Muscle of arm (tissue), 14 donors: ENCODE data around the gene GLRA3. TPM values are rescaled to one million over a fixed set of nuclear protein-coding genes. Genes with fewer than 3 reads are reported as not detected.
"Not testable (repeated sequence)": the region's sequence is repeated elsewhere in the genome, so short reads cannot be mapped to it uniquely, and the experiment has no call there.

Experiments
- DNase-seq: peaks from one replicate; pipeline ENCODE4 v3.0.0-alpha.2; 2013
- long read RNA-seq, 11 donors: transcript quantifications; one replicate each; lab custom pipeline, GENCODE V29; 2026
- polyA plus RNA-seq, 12 donors: library from polyadenylated mRNA; unstranded; fragments of 120-200 nt; gene quantifications; one replicate each; pipeline ENCODE4 v1.2.1, GENCODE V29; 2013; ENCODE audit not compliant: insufficient read length in 12 of 12

GLRA3 gene
- polyA plus RNA-seq = under 1 TPM in 2 of 12 donors, not detected in 10; 0.03 to 0.22 TPM
- long read RNA-seq, donor 1 = 0 reads
- long read RNA-seq, donor 2 = 0 reads
- long read RNA-seq, donor 3 = 0 reads
- long read RNA-seq, donor 4 = 0 reads
- long read RNA-seq, donor 5 = 0 reads
- long read RNA-seq, donor 6 = 0 reads
- long read RNA-seq, donor 7 = 0 reads
- long read RNA-seq, donor 8 = 0 reads
- long read RNA-seq, donor 9 = 0 reads
- long read RNA-seq, donor 10 = 0 reads
- long read RNA-seq, donor 11 = 0 reads

GRCh38 chr4:174828845-174829701 is at the start of gene GLRA3:
TSS of gene GLRA3 (minus strand) at chr4:174829247. CDS start at chr4:174828811, 436 bp downstream.
- DNase-seq = peak; percentile 63

DNA sequence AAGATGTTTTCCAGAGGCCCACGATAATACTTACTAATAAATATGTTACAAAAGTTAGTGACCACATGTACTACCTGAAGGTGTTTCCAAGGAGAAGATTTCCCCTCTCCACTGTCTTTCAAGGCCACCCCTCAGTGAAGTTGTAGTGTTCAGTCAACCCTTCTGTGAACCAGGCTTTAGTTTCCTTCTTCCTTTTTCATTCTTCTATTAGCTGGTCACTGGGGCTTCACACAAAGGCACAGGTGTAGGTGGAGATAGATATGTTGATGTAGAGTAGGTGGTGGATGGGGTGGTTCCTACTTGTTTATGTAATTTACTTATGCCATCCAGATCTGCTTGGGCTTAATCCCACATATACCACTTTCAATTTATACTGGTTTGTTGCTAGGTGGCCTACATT is 45.9 kb upstream of the GLRA3 start:
- no peak for DNase-seq

- no peak for DNase-seq
Observed at GRCh38 chr4:174873931-174874330, 44.9 kb upstream of the GLRA3 start.

DNA sequence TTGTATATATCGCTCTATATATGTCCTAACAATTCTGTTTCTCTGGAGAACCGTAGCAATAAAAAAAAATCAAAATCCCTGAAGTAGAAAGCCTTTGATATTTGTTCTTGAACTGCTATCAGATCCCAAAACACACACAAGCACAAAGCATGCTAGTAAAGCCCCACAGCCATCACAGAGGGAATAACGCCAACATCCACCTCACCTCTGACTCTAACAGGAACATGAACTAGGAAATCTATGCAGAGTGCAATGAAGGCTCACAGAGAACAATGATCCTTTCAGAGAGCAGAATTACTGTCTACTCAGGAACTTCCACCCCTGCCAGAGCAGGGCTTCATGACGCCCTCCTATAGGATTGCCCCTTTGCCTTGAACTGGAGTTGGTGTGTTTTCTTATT is 44.1 kb upstream of the GLRA3 start:
- not testable (repeated sequence) for DNase-seq

GRCh38 chr4:174871407-174871806 is 42.4 kb upstream of the GLRA3 start:
- no peak for DNase-seq

GRCh38 chr4:174870311-174870710 is 41.3 kb upstream of the GLRA3 start:
- no peak for DNase-seq

GRCh38 chr4:174869339-174869738 is 40.3 kb upstream of the GLRA3 start:
- no peak for DNase-seq

- no peak for DNase-seq
Observed at GRCh38 chr4:174867903-174868302, 38.9 kb upstream of the GLRA3 start.

DNA sequence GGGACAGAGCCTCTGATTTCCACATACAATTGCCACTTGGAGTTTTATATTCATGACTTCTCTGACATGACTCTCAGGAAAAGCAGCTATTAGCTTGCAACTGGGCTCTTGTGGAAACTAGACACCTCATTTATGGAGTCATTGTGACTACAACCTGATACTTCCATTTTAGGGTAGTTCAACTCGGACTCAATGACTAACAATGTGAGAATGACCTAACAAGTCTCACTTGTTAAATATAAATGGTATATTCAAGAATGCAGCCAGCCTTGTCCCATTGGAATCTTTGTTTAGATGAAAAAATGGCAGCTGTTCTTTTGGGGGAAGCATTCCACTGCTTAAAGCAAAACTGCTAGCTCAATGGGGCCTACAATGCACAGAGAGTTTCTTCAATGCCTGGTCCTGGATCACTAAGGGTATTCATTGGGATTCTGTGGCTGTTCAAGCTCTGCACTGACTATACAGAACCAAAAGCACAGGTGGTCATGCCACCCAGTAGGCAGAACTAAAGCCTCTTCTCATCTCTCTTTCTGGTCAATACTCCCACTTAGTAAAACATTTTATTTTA is 36.5 kb upstream of the GLRA3 start:
- DNase-seq = no peak

GRCh38 chr4:174864031-174864430 is 35.0 kb upstream of the GLRA3 start:
- no peak for DNase-seq

DNA sequence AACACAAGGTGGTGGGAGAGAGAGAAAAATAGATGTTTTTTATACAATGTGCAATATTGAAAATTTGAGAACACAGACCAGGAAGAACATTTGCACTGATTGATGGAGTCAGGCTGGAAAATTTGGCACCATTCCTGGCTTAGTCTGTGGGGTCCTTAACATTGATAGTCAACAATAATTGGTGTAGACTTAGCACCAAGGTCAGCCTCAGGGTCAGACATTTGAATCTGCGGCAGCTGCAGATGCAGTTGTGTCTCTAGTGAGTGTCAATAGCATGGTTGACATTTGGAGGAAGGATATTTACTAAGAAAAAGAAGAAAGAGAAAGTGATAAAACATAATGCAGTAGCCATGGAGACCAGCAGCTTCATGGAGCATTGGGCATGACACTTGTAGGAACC is 31.5 kb upstream of the GLRA3 start:
- DNase-seq = no peak

GRCh38 chr4:174859904-174860303 is 30.9 kb upstream of the GLRA3 start:
- no peak for DNase-seq

GRCh38 chr4:174856926-174857800 is 28.1 kb upstream of the GLRA3 start:
- DNase-seq = no peak

DNA sequence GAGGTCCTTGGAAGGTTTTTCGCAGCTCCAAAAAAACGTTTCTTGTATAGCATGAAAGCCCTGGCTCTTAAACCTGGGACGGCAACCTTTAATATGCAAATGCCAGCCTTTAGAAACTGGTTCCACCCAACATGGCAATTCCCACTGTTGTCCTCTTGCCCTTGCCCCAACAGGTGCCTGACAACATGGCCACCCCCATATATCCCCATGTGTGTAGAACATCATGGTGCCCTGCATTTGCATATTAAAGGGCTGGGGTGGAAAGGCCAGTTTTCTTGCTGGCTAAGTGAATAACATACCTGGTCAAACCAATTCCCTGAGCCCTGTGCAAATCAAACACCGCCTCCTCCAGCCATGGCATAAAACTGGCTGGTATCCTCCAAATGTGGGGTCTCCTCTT is 26.0 kb upstream of the GLRA3 start:
- no peak for DNase-seq

DNA sequence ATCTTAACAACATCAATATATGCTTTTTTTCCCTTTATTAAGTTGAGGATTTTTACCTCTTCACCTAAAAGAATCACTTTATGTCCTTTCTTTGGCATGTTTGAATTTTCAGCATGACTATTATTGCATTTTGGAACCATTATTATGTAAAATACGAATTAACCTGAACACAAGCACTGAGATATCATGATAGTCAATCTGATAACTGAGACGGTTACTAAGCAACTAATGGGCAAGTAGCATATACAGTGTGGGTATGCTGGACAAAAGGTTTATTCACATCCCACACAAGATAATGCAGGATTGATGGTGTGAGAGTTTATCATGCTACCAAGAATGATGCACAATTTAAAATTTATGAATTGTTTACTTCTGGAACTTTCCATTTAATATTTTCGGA is 24.6 kb upstream of the GLRA3 start:
- no peak for DNase-seq

GRCh38 chr4:174848596-174848995 is 19.5 kb upstream of the GLRA3 start:
- no peak for DNase-seq

DNA sequence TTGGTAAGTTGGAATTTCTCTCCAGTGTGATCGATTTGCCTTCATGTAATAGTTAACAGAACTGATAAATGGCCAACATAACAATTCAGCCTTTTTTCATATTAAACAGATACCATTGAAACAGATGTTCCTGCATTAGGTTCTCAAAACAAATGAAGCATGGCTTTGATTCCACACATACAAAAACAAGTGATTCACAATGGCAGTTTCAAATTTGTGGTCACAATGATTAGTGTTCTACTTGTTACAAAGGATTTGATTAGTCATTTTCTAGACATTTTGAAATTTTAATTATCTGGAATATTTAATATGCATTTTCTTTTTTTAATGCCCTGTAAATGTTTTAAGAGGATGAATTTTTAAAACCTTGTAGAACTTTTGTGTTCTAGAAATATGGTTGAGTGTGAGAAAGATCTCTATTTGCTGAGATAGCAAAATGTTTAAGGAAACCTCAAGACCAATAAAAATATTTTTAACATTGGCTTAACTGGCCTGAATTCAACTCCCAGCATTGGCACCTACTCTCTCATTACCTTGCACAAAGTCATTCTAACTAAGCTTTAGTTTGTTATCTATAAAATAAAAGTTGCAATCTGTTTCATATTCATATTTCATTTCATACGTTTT is 18.9 kb upstream of the GLRA3 start:
- no peak for DNase-seq

GRCh38 chr4:174835536-174835935 is 6.5 kb upstream of the GLRA3 start:
- no peak for DNase-seq

- no peak for DNase-seq
Observed at GRCh38 chr4:174834477-174834876, 5.4 kb upstream of the GLRA3 start.

DNA sequence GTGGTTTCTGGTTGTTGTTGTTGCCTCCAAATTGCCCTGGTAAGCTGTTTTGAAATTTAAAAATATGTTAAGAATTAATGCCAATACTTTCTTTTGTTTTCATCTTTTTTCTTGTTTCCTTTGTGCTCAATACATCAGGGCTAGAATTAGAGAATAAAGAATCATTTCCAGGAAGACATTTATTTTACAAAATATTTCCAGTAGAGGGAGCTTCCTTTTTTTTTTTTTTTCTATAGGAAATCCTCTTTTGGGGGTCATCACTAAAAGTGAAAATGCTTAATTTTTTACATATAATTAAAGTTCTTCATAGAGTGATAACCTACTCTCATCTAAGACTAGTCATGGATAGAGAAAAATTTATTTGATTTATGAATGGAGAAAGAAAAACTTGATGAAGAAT is 2.4 kb downstream of the GLRA3 start:
- DNase-seq = no peak

DNA sequence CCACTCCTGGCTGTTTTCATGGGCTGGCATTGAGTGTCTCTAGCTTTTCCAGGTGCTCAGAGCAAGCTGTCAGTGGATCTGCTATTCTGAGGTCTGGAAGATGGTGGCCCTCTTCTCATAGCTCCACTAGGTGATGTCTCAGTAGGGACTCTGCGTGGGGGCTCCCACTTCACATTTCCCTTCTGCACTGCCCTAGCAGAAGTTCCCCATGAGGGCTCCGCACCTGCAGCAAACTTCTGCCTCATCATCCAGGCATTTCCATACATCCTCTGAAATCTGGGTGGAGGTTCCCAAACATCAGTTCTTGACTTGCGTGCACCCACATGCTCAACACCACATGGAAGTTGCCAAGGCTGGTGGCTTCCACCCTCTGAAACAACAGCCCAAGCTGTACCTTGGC is 13.8 kb downstream of the GLRA3 start:
- DNase-seq = no peak

- no peak for DNase-seq
Observed at GRCh38 chr4:174813292-174813691, 15.8 kb downstream of the GLRA3 start.
